DOHH2 (cell line): ENCODE data around the gene EIF2S1.

Experiments
- H3F3A ChIP-seq: fragments of 200-600 bp; sonication (generic), shearing (Covaris generic); 2 replicates; pipeline ENCODE4 v1.6.0; 2016; ENCODE audit warnings: antibody characterized with exemption, mild to moderate bottlenecking; ENCODE audit not compliant: control insufficient read depth, insufficient read depth
- H3K27ac ChIP-seq: fragments of 200-600 bp; sonication (generic); 2 replicates; pipeline ENCODE4 v1.5.1; 2014; ENCODE audit warnings: low read depth, mild to moderate bottlenecking, low read length, moderate library complexity
- H3K27me3 ChIP-seq: fragments of 200-600 bp; sonication (generic); 2 replicates; pipeline ENCODE4 v1.6.1; 2014; ENCODE audit warnings: mild to moderate bottlenecking, low read length, mixed read lengths; ENCODE audit not compliant: control insufficient read depth
- H3K36me3 ChIP-seq: fragments of 200-600 bp; sonication (generic); 2 replicates; pipeline ENCODE4 v1.6.1; 2014; ENCODE audit warnings: mild to moderate bottlenecking, low read length, moderate library complexity, mixed read lengths; ENCODE audit not compliant: control insufficient read depth
- H3K4me1 ChIP-seq: fragments of 200-600 bp; sonication (generic); 2 replicates; pipeline ENCODE4 v1.6.1; 2014; ENCODE audit warnings: mild to moderate bottlenecking, low read length, mixed read lengths; ENCODE audit not compliant: control insufficient read depth
- H3K4me2 ChIP-seq: fragments of 200-600 bp; sonication (generic); 2 replicates; pipeline ENCODE4 v1.6.0; 2014; ENCODE audit warnings: mild to moderate bottlenecking, low read length, moderate library complexity
- H3K4me3 ChIP-seq: fragments of 200-600 bp; sonication (generic); 2 replicates; pipeline ENCODE4 v1.5.1; 2014; ENCODE audit warnings: mild to moderate bottlenecking, low read length, mixed read lengths
- H3K79me2 ChIP-seq: fragments of 200-600 bp; sonication (generic); 2 replicates; pipeline ENCODE4 v1.6.1; 2014; ENCODE audit warnings: mild to moderate bottlenecking, low read length, mixed read lengths; ENCODE audit not compliant: control insufficient read depth
- H3K9me2 ChIP-seq: fragments of 200-600 bp; sonication (generic); replicated peaks from 2 replicates; pipeline ENCODE4 v1.6.1; 2014; ENCODE audit warnings: mild to moderate bottlenecking, low read length, mixed read lengths; ENCODE audit not compliant: control insufficient read depth
- H3K9me3 ChIP-seq: fragments of 200-600 bp; sonication (generic); 2 replicates; pipeline ENCODE4 v1.6.1; 2014; ENCODE audit warnings: antibody characterized with exemption, low read length, mixed read lengths; ENCODE audit not compliant: control insufficient read depth, insufficient read depth
- H4K20me1 ChIP-seq: fragments of 200-600 bp; sonication (generic); 2 replicates; pipeline ENCODE4 v1.6.0; 2014; ENCODE audit warnings: low read depth, mild to moderate bottlenecking, antibody characterized with exemption, low read length, moderate library complexity; ENCODE audit not compliant: control insufficient read depth, insufficient read depth
- CTCF ChIP-seq: fragments of 200-600 bp; sonication (generic); IDR thresholded peaks from one replicate; pipeline ENCODE4 v1.5.1; 2014; ENCODE audit warnings: antibody characterized with exemption, mild to moderate bottlenecking, low read depth, low read length; ENCODE audit not compliant: poor library complexity, severe bottlenecking
- EZH2phosphoT487 ChIP-seq: fragments of 200-600 bp; sonication (generic); IDR thresholded peaks from 2 replicates; pipeline ENCODE4 v1.6.1; 2017; ENCODE audit warnings: borderline replicate concordance, mild to moderate bottlenecking, antibody characterized with exemption, low read length, moderate library complexity, mixed read lengths

EIF2S1 gene

DNA sequence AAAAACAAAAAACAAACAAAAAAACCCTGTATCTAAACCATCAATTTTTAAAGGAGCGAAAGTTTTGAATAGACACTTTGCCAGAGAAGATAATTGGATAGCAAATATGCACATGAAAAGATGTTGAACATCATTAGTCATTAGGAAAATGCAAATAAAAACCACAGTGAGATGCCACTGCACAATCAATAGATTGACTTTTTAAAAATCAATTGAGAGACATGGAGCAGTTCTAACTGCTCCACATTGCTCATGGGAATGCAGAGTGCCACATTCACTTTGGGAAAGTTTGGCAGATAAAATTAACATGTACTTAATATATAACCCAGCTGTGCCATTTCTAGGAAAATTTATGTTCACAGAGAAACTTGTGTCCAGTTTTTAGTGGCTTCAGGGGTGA lies 12.7 kb downstream of the EIF2S1 start:
- H3K4me1 ChIP-seq: no peaks in the 10 kb centered on the region
- no peaks in the 10 kb centered on the region for H3K9me3 ChIP-seq
- peaks cover 94% of the 10 kb centered on the region for H3K36me3 ChIP-seq
- peaks cover 64% of the 10 kb centered on the region for H3K79me2 ChIP-seq
- H3K27me3 ChIP-seq: no peaks in the 10 kb centered on the region
- peaks cover 4% of the 10 kb centered on the region; the same call in 1 of the 2 replicates for H4K20me1 ChIP-seq
- H3F3A ChIP-seq: peaks cover 10% of the 10 kb centered on the region; the same call in 1 of the 2 replicates
- no peak overlapping the region for H3K4me3 ChIP-seq
- no peaks in the 10 kb centered on the region for H3K9me2 ChIP-seq
- H3K4me2 ChIP-seq: no peak overlapping the region
- TF ChIP-seq CTCF (no peak), EZH2phosphoT487 (no peak)
- no peak overlapping the region for H3K27ac ChIP-seq

DNA sequence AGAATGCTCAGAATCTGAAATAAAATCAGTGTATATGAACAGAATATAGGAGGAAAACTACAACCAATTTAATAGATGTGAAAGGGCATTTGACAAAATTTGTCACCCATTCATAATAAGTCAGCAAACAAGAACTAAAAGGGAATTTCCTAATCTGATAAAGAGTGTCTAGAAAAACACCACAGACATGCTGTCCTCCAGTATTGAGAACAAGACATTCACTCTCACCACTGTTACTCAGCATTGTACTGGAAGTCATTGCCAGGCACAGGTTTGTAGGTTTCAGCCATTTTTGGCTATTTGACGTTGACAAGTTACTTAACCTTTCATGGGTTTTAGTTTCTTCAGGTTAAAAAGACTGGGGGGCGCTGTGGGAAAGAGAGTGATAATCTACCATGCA lies 13.2 kb downstream of the EIF2S1 start:
- H3K4me3 ChIP-seq: no peak overlapping the region
- no peak overlapping the region for H3K4me2 ChIP-seq
- H3K27ac ChIP-seq: no peak overlapping the region
- H3K36me3 ChIP-seq: peaks cover 95% of the 10 kb centered on the region
- no peaks in the 10 kb centered on the region for H3K4me1 ChIP-seq
- H3K79me2 ChIP-seq: peaks cover 60% of the 10 kb centered on the region
- no peak for TF ChIP-seq CTCF
- no peak for TF ChIP-seq EZH2phosphoT487
- H4K20me1 ChIP-seq: peaks cover 4% of the 10 kb centered on the region; the same call in 1 of the 2 replicates
- H3F3A ChIP-seq: peaks cover 10% of the 10 kb centered on the region; the same call in 1 of the 2 replicates
- no peaks in the 10 kb centered on the region for H3K9me3 ChIP-seq
- H3K9me2 ChIP-seq: no peaks in the 10 kb centered on the region
- H3K27me3 ChIP-seq: no peaks in the 10 kb centered on the region

DNA sequence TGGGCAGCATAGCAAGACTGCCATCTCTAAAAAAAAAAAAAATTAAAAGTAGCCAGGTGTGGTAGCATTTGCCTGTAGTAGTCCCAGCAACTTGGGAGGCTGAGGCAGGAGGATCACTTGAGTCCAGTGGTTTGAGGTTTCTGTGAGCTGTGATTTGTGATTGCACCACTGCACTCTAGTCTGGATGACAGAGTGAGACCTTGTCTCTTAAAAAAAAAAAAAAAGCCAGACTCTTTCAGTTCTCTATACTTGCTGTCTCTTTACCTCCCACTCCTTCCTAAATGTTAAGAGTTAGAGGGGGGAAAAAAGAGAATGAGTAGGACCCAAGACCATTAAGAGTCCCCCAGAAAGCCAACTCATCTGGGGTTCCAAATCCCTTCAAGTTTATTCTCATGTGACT lies 17.8 kb downstream of the EIF2S1 start:
- H3K4me1 ChIP-seq: no peaks in the 10 kb centered on the region
- no peak overlapping the region for H3K4me2 ChIP-seq
- TF ChIP-seq EZH2phosphoT487 (no peak), CTCF (no peak)
- no peaks in the 10 kb centered on the region for H3K27me3 ChIP-seq
- H3K36me3 ChIP-seq: peaks cover 98% of the 10 kb centered on the region
- no peaks in the 10 kb centered on the region; the same call in 1 of the 2 replicates for H3F3A ChIP-seq
- no peak overlapping the region for H3K27ac ChIP-seq
- H3K79me2 ChIP-seq: peaks cover 25% of the 10 kb centered on the region
- no peaks in the 10 kb centered on the region for H3K9me3 ChIP-seq
- H3K4me3 ChIP-seq: no peak overlapping the region
- H4K20me1 ChIP-seq: peaks cover 4% of the 10 kb centered on the region; the same call in 1 of the 2 replicates
- H3K9me2 ChIP-seq: no peaks in the 10 kb centered on the region
